GM23338 (cell line): ENCODE measurements around the gene BARX2. TPM values are rescaled to one million over a fixed set of nuclear protein-coding genes. Genes with fewer than 3 reads are reported as not detected.

Experiments used
- ATAC-seq: fragments of 200-7000 bp; cut with Tn5 transposase; 3 replicates; pipeline ENCODE4 v1.9.1; 2020
- DNase-seq: peaks from one replicate; pipeline ENCODE4 v3.0.0-alpha.2; 2015; ENCODE audit warnings: low spot score
- H2AFZ ChIP-seq: fragments of 200-600 bp; sonication (generic); 2 replicates; pipeline ENCODE4 v1.8.0; 2016; ENCODE audit warnings: antibody characterized with exemption, mild to moderate bottlenecking, moderate library complexity
- H3F3A ChIP-seq: fragments of 200-600 bp; sonication (generic); replicated peaks from 2 replicates; pipeline ENCODE4 v1.8.0; 2017; ENCODE audit warnings: antibody characterized with exemption, mixed run types, low read depth
- H3K27ac ChIP-seq: fragments of 200-600 bp; sonication (generic); 2 replicates; pipeline ENCODE4 v1.6.1; 2016; ENCODE audit warnings: low read depth
- H3K27me3 ChIP-seq: fragments of 200-600 bp; sonication (generic); 2 replicates; pipeline ENCODE4 v1.8.0; 2016; ENCODE audit warnings: mild to moderate bottlenecking, mixed run types, moderate library complexity; ENCODE audit not compliant: insufficient read depth
- H3K36me3 ChIP-seq: fragments of 200-600 bp; sonication (generic); 2 replicates; pipeline ENCODE4 v1.8.0; 2016; ENCODE audit warnings: mild to moderate bottlenecking; ENCODE audit not compliant: insufficient read depth
- H3K4me1 ChIP-seq: fragments of 200-600 bp; sonication (generic); 2 replicates; pipeline ENCODE4 v1.8.0; 2016; ENCODE audit warnings: mild to moderate bottlenecking, moderate library complexity; ENCODE audit not compliant: insufficient read depth
- H3K4me2 ChIP-seq: fragments of 200-600 bp; sonication (generic); 2 replicates; pipeline ENCODE4 v1.7.1; 2017; ENCODE audit warnings: mixed run types
- H3K4me3 ChIP-seq: fragments of 200-600 bp; sonication (generic); 2 replicates; pipeline ENCODE4 v1.6.1; 2016; ENCODE audit warnings: mixed run types
- H3K79me2 ChIP-seq: fragments of 200-600 bp; sonication (generic); replicated peaks from 2 replicates; pipeline ENCODE4 v1.8.0; 2017; ENCODE audit warnings: mild to moderate bottlenecking; ENCODE audit not compliant: insufficient read depth
- H3K9me2 ChIP-seq: fragments of 200-600 bp; sonication (generic); 2 replicates; pipeline ENCODE4 v1.8.0; 2017; ENCODE audit not compliant: insufficient read depth
- H4K20me1 ChIP-seq: fragments of 200-600 bp; sonication (generic); replicated peaks from 2 replicates; pipeline ENCODE4 v1.8.0; 2017; ENCODE audit warnings: mild to moderate bottlenecking; ENCODE audit not compliant: insufficient read depth
- H3K27ac Mint-ChIP-seq: 2 replicates; pipeline ENCODE4 v1.8.0; 2020; ENCODE audit warnings: inconsistent platforms, mild to moderate bottlenecking, moderate library complexity, mixed read lengths
- H3K27me3 Mint-ChIP-seq: 3 replicates; pipeline ENCODE4 v1.8.0; 2022; ENCODE audit warnings: low read depth, mild to moderate bottlenecking, moderate library complexity, mixed read lengths, inconsistent platforms; ENCODE audit not compliant: insufficient read depth, poor library complexity
- H3K36me3 Mint-ChIP-seq: 3 replicates; pipeline ENCODE4 v1.8.0; 2021; ENCODE audit warnings: low read depth, mild to moderate bottlenecking, inconsistent platforms, moderate library complexity, mixed read lengths
- H3K4me1 Mint-ChIP-seq: 3 replicates; pipeline ENCODE4 v1.8.0; 2020; ENCODE audit warnings: mild to moderate bottlenecking, inconsistent platforms, mixed read lengths
- H3K4me3 Mint-ChIP-seq: 3 replicates; pipeline ENCODE4 v1.8.0; 2021; ENCODE audit warnings: moderate library complexity, mild to moderate bottlenecking, inconsistent platforms, mixed read lengths
- H3K9me3 Mint-ChIP-seq: 3 replicates; pipeline ENCODE4 v1.8.0; 2020; ENCODE audit warnings: moderate library complexity, mild to moderate bottlenecking, inconsistent platforms, mixed read lengths
- EZH2phosphoT487 ChIP-seq: fragments of 200-600 bp; sonication (generic); IDR thresholded peaks from one replicate; pipeline ENCODE4 v1.8.1; 2018; ENCODE audit warnings: antibody characterized with exemption; ENCODE audit not compliant: unreplicated experiment
- JUNB ChIP-seq: IDR thresholded peaks from one replicate; pipeline ENCODE4 v1.6.1; 2016; ENCODE audit warnings: antibody characterized with exemption; ENCODE audit not compliant: unreplicated experiment
- NANOG ChIP-seq: IDR thresholded peaks from 2 replicates; pipeline ENCODE4 v1.6.1; 2016; ENCODE audit warnings: antibody characterized with exemption, borderline replicate concordance
- POLR2AphosphoS5 ChIP-seq: IDR thresholded peaks from 2 replicates; pipeline ENCODE4 v1.6.1; 2016; ENCODE audit warnings: antibody characterized with exemption, low read depth
- STAT1 ChIP-seq: IDR thresholded peaks from one replicate; pipeline ENCODE4 v1.6.1; 2016; ENCODE audit warnings: antibody characterized with exemption; ENCODE audit not compliant: unreplicated experiment
- ZNF331 ChIP-seq: fragments of 250-450 bp; sonication (Bioruptor Pico); IDR thresholded peaks from 2 replicates; pipeline ENCODE4 v1.5.0; 2020; ENCODE audit warnings: low read depth, mild to moderate bottlenecking, moderate library complexity
- ZNF462 ChIP-seq: fragments of 250-450 bp; sonication (Bioruptor Pico); IDR thresholded peaks from 2 replicates; pipeline ENCODE4 v1.5.0; 2020; ENCODE audit warnings: mild to moderate bottlenecking, moderate library complexity
- polyA plus RNA-seq: library from polyadenylated mRNA; unstranded; fragments of >200 nt; fragmentation: Nextera tagmentation; extraction: Ambion mirVana; gene quantifications from 2 replicates; pipeline ENCODE4 v1.2.1, GENCODE V29; 2016
- total RNA-seq: library from RNA; depleted of rRNA; stranded (reverse); fragments of >200 nt; shearing (Covaris generic); gene quantifications from 2 replicates; pipeline ENCODE4 v1.2.3, GENCODE V29; 2014
- TF ChIP-seq, protein P1 (sequence below), 2 experiments: fragments of 200-600 bp in 1 of 2; sonication (generic) in 1 of 2; conservative IDR thresholded peaks; 2 replicates each; pipeline versions ENCODE4 v1.5.1 to v1.6.1; 2016 to 2017; ENCODE audit warnings: antibody characterized with exemption in 2 of 2, low read depth in 2 of 2, mild to moderate bottlenecking in 2 of 2, moderate library complexity in 1 of 2

BARX2 gene
- total and polyA plus RNA-seq, 2 experiments from 2014 or later = not detected

DNA sequence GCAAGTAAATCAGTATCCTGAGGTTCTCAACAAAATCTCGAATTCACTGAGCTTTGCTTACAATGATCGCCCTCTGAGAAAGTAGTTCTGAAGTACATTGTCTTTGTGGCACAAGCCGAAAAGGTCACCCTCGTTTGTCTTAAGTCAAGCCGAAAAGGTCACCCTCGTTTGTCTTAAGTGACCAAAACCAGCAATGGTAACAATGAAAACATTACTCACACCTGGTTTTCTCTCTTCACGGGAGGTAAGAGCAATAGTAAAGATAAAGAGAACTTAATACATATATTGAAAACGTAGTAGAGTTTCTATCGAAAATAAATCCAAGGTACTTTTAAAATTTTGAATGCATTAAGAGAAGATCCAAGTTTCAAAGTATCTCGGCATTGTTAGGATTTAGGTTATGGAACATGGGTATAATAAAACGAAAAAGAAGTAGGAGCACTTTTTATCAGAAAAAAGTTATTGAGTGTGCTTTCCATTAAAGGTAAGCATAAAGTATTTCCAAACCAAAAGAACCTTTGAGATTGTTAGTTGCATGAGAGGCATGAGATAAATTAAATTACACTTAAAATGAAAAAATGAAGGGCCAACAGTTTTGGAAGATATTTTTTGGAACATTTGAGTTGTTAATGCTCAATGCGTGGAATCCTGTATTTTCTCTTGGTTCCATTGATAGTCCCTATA lies 1.2 kb downstream of the BARX2 start (continued):
- TF ChIP-seq ZNF462 (CRISPR knock-in tag) = no peak
- TF ChIP-seq POLR2AphosphoS5 = no peak

GRCh38 chr11:129377739-129378138 lies 2.1 kb downstream of the BARX2 start:
- Histone ChIP-seq H3K4me3 (no peak overlapping the region), H3K4me2 (no peak overlapping the region), H3F3A (peaks cover 7% of the 10 kb centered on the region; the same call in 1 of the 2 replicates), H3K9me2 (no peaks in the 10 kb centered on the region), H3K79me2 (no peaks in the 10 kb centered on the region), H3K36me3 (no peaks in the 10 kb centered on the region), H3K27ac (no peak overlapping the region), H3K4me1 (peaks cover 23% of the 10 kb centered on the region), H4K20me1 (no peaks in the 10 kb centered on the region; the same call in 1 of the 2 replicates), H3K27me3 (peaks cover 71% of the 10 kb centered on the region), H2AFZ (no peak overlapping the region)
- Mint-ChIP-seq H3K9me3 (no peaks in the 10 kb centered on the region), H3K36me3 (no peaks in the 10 kb centered on the region; the same call in 2 of the 3 replicates), H3K27me3 (peaks cover 47% of the 10 kb centered on the region), H3K4me1 (peaks cover 18% of the 10 kb centered on the region), H3K27ac (no peak overlapping the region), H3K4me3 (no peak overlapping the region)
- no peak for DNase-seq
- no peak for ATAC-seq
- no peak for TF ChIP-seq STAT1
- TF ChIP-seq ZNF331 (CRISPR knock-in tag) = no peak
- no peak for TF ChIP-seq NANOG
- no peak for TF ChIP-seq ZNF462 (CRISPR knock-in tag)
- TF ChIP-seq, protein P1, sequence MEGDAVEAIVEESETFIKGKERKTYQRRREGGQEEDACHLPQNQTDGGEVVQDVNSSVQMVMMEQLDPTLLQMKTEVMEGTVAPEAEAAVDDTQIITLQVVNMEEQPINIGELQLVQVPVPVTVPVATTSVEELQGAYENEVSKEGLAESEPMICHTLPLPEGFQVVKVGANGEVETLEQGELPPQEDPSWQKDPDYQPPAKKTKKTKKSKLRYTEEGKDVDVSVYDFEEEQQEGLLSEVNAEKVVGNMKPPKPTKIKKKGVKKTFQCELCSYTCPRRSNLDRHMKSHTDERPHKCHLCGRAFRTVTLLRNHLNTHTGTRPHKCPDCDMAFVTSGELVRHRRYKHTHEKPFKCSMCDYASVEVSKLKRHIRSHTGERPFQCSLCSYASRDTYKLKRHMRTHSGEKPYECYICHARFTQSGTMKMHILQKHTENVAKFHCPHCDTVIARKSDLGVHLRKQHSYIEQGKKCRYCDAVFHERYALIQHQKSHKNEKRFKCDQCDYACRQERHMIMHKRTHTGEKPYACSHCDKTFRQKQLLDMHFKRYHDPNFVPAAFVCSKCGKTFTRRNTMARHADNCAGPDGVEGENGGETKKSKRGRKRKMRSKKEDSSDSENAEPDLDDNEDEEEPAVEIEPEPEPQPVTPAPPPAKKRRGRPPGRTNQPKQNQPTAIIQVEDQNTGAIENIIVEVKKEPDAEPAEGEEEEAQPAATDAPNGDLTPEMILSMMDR (conservative IDR thresholded peaks at IDR 0.05; ENCODE audit: low read depth in 2 of 2) = no peak
- TF ChIP-seq JUNB = no peak
- no peak for TF ChIP-seq EZH2phosphoT487
